Iris pigment epithelial cell (primary cell): Measurements from ENCODE around the gene DCXR.

Source experiments
- DNase-seq: peaks from one replicate; pipeline ENCODE4 v3.0.0-alpha.2; 2011; ENCODE audit warnings: low read depth

Gene DCXR

GRCh38 chr17:82011617-82012187 is 25.8 kb downstream of the DCXR start:
- DNase-seq, result no peak

GRCh38 chr17:82010575-82011525 is 26.6 kb downstream of the DCXR start:
- no peak for DNase-seq

GRCh38 chr17:82009413-82009812 is 28.1 kb downstream of the DCXR start:
- DNase-seq, result no peak

- no peak for DNase-seq
Observed at GRCh38 chr17:82008941-82009405, 28.5 kb downstream of the DCXR start.

GRCh38 chr17:82008258-82008940 is 29.1 kb downstream of the DCXR start:
- no peak for DNase-seq

GRCh38 chr17:82007495-82008257 is 29.8 kb downstream of the DCXR start:
- no peak for DNase-seq

- no peak for DNase-seq
Observed at GRCh38 chr17:82007228-82007494, 30.3 kb downstream of the DCXR start.

GRCh38 chr17:82006468-82007227 is 30.8 kb downstream of the DCXR start:
- DNase-seq, result peak; percentile 43

- DNase-seq, result no peak
Observed at GRCh38 chr17:82005701-82006348, 31.7 kb downstream of the DCXR start.

- DNase-seq, result no peak
Observed at GRCh38 chr17:82004517-82005455, 32.7 kb downstream of the DCXR start.

GRCh38 chr17:82003411-82004381 is 33.8 kb downstream of the DCXR start:
- peak; percentile 96 for DNase-seq

GRCh38 chr17:82001571-82002056 is 35.9 kb downstream of the DCXR start:
- DNase-seq, result no peak

- no peak for DNase-seq
Observed at GRCh38 chr17:82000803-82001570, 36.5 kb downstream of the DCXR start.

GRCh38 chr17:81999976-82000802 is 37.3 kb downstream of the DCXR start:
- no peak for DNase-seq

GRCh38 chr17:81999587-81999975 is 37.9 kb downstream of the DCXR start:
- DNase-seq, result no peak

GRCh38 chr17:81998691-81999438 is 38.6 kb downstream of the DCXR start:
- DNase-seq, result no peak
